Fibroblast of skin of abdomen (primary cell): ENCODE measurements around the gene ETS2.
"Not testable (repeated sequence)": the region's sequence is repeated elsewhere in the genome, so short reads cannot be mapped to it uniquely, and the experiment has no call there.

Experiments used
- DNase-seq: peaks from one replicate; pipeline ENCODE4 v3.0.0-alpha.2; 2013

The ETS2 gene

DNA sequence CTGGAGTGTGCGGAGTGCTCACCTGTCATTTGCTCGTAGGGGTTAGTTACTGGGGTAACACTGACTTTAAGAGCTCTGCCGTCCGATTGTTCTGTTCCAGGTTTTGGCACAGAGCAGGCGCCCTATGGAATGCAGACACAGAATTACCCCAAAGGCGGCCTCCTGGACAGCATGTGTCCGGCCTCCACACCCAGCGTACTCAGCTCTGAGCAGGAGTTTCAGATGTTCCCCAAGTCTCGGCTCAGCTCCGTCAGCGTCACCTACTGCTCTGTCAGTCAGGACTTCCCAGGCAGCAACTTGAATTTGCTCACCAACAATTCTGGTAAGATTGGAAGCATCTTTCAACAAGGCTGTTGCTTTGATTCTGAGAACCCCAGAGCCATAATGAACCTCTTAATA is 12.6 kb downstream of the ETS2 start:
- DNase-seq = no peak

DNA sequence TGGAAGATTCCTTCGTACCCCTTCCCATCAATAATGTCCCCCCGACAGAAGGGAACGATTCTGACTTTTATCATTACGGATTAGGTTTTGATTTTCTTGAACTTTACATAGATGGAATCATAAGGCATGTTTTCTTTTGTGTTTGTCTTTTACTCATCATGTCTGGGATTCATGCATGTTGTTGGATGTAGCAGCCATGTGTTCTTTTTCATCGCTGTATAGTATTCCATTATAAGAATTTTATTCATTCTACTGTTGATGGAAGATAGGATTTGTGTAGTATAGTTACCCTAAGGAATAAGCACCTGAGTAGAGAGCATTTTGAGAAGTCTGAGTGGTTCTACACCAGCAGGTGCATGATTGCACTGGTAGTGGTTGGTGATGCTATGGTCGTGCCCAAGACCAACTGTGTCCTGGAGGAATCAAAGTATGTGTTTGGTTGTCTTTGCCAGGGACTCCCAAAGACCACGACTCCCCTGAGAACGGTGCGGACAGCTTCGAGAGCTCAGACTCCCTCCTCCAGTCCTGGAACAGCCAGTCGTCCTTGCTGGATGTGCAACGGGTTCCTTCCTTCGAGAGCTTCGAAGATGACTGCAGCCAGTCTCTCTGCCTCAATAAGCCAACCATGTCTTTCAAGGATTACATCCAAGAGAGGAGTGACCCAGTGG is 13.5 kb downstream of the ETS2 start:
- DNase-seq = no peak

DNA sequence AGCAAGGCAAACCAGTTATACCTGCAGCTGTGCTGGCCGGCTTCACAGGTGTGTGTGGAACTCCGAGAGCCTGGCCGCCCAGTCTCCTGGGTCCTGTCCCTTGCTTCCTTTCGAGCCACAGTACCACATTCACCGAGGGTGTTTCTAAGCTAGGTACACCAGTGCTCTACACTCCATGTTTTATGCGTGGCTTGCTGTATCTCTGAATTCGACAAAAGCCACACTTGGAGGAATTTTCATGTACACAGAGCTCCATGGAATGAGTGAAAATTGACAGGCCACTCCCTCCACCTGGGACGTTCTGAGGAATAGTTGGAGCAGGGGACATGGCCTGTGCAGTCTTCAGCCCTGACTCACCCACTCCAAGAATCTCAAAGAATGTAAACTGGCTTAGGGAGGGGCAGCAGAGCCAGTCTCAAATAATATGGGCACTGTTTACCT is 14.0 kb downstream of the ETS2 start:
- DNase-seq = peak; percentile 77

DNA sequence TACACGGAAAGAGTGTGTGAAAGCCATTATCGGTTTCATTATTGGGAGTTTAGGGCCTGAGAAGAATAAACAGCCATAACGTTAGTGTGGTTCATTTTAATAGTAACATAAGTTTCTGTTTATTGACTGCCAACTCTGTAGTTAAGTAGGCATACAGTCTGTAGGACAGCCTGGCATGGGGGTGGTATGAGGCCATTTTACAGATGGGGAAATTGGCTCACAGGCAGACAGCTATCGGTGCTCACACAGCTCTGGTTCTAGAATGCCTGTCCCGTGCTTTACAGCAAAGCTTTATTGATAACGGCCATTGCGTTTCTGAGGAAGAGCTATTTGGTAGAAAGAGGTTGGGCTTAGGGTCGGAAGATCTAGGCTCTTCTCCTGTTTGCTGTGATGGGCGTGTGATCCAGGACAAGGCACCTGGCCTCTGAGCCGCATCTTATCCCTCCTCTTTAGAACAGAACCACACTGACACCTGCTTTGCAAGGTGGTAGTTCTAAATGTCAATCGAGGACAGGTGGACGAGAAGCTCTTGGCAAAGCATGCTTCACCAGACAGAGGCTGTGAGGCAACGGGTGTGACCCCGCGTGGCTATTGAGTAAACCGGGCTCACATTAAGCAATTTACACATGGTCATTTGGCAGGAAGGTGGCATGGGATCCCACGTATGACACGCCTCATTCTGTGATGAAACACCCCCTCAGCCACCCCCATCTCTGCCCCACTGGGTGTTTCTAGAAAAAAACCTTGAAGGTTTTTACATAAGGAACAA is 14.9 kb downstream of the ETS2 start:
- no peak for DNase-seq

DNA sequence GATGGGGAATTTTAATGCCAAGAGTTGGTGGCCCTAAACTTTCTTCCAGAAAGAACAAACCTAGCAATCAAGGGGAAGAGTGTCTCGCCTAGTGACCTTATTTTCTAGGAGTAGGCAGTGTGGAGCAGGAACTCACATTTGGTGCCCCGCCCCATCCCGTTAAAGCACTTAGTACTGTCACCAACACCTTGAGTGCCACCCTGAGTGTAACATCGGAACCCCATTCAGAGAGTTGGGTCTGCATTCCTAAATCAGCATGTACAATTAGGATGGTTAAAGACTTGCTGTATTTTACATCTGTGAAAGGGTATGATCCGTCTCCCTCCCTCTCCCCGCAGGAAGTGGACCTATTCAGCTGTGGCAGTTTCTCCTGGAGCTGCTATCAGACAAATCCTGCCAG is 15.5 kb downstream of the ETS2 start:
- DNase-seq = no peak

DNA sequence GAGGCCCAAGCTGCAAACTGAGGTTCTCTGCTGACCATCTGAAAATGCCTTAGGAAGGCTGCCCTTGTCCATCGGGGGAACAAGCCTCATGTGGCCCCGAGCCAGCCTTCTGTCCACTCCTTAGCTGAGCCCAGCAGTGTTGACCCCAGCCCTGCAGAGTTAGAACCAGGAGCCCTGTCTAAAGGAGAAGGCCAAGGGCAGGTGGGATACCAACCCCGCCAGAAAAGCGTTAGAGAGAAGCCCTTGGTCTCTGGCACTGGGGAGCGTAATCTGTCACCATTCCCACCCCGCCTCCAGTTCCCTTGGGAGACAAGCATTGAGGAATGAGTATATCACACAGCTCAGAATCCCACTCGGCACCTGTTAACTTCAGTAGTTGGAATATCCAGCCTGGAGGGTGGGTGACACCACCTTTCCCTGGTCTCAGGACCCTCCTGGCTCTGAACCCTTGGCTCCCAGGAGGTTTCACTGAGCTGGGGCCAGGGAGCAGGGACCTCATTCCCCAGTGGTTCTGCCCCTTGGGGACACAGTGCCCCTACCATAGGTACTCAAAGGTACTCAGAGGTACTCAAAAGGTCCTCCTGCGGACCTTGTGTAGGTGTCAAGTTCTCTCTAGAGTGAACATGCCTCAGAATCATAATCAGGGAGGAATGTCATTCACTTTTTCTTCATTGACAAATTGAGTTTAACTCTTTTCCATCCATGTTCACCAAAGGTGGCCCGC is 16.4 kb downstream of the ETS2 start:
- DNase-seq = no peak

DNA sequence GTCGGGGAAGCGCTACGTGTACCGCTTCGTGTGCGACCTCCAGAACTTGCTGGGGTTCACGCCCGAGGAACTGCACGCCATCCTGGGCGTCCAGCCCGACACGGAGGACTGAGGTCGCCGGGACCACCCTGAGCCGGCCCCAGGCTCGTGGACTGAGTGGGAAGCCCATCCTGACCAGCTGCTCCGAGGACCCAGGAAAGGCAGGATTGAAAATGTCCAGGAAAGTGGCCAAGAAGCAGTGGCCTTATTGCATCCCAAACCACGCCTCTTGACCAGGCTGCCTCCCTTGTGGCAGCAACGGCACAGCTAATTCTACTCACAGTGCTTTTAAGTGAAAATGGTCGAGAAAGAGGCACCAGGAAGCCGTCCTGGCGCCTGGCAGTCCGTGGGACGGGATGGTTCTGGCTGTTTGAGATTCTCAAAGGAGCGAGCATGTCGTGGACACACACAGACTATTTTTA is 17.1 kb downstream of the ETS2 start:
- DNase-seq = no peak

DNA sequence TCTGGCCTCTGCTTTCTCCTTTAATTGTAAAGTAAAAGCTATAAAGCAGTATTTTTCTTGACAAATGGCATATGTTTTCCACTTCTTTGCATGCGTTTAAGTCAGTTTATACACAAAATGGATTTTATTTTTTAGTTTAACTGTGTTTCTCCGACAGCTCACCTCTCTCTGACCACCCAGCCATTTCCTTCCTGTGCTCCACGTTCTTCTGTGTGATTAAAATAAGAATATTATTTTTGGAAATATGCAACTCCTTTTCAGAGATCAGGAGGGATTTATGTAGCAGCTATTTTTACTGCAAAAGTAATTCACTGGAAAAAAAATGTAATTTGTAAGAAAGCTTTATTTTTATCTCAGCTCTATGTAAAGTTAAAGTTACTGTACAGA is 18.0 kb downstream of the ETS2 start:
- DNase-seq = no peak

DNA sequence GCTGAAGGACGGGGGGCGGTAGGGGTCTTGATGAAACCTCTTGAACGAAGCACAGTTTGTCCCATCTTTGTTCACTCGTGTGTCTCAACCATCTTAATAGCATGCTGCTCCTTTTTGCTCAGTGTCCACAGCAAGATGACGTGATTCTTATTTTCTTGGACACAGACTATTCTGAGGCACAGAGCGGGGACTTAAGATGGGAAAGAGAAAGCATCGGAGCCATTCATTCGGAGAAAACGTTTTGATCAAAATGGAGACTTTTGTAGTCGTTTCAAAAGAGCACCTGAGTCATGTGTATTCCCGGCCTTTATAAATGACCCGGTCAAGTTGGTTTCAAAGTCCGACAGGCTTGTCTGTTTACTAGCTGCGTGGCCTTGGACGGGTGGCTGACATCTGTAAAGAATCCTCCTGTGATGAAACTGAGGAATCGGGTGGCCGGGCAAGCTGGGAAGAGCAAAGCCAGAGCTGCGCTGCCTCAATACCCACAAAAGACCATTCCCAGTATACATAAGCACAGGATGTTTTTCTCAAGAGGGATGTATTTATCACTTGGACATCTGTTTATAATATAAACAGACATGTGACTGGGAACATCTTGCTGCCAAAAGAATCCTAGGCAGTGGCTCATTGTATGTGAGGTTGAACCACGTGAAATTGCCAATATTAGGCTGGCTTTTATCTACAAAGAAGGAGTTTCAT is 18.5 kb downstream of the ETS2 start:
- peak; percentile 65 for DNase-seq

DNA sequence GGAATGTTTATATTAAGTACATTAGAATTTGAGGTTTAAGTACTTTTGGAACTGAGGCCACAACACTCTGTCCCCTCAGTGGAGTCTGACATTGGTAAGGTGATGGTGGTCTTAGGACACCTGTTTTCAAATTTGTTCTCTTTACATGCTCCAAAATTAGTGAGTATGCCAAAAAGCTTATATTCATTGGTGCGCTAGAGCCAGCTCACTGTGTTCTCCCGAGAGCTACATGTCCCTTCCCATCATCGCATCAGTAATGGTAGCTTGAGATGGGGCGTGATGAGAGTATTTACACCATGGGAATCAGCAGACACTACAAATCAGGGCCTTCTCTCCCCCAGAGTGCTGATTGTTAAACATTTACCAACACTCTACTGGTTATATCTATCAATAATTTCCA is 19.5 kb downstream of the ETS2 start:
- DNase-seq = no peak

DNA sequence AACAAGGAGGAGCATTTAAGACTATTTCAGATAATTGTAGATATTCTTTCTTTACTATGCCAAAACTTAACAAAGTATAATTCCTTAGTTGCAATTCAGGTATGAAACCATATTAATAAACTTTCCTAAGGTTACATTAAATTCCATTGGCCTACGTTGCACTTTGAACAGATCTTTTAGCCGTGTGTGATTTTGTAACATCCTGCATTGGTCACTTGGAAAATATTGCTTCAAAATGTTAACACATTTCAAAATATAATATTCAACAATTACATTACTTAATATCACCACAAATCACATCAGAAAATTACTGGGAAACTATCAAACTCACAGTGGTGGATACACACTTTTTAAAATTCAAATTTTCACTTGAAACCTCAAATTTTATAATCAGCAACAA is 20.2 kb downstream of the ETS2 start:
- no peak for DNase-seq

DNA sequence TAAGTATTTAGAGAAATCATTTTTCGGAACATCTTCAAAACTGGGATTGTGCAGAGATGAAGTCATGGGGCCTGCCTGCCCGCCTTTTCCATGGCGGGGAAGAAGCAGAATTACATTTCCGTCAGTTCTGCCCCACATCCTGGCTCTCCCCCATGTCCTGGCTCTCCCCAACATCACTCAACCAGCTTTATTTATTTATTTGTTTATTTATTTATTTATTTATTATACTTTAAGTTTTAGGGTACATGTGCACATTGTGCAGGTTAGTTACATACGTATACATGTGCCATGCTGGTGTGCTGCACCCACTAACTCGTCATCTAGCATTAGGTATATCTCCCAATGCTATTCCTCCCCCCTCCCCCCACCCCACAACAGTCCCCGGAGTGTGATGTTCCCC is 22.4 kb downstream of the ETS2 start:
- DNase-seq = not testable (repeated sequence)

DNA sequence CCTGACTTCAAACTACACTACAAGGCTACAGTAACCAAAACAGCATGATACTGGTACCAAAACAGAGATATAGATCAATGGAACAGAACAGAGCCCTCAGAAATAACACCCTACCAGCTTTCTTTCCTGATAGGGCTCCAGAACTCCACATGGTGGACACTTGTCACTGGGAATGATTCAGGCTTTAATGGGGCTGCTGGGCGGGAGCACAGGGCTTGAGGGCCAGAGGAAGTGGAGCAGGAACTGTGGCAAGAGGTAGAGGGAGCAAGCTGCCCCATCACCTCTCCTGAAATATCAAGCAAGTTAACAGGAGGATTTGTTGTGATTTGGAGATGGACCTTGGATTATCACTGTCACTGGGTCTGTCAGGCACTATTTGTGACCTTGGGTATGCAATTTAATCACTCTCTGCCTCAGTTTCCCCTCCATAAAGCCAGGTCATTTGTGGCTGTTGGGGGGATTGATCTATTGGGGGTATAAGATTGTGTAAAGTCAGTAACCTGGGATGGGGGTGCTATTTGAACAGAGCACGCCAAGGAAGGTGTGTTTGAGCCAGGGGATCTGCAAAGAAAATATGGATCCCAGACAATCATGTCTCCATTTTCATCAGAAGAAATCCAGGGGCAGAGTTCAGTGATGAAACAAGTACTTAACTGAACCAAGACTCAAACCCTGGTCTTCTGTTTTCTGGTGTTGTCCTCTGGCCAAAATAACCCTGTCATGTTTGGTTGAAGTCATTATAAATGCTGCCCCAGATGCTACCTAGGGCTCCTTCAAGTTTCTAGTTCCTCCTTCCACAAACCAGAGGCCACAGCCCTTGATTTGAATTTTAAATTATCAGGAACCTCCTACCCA is 25.2 kb downstream of the ETS2 start:
- no peak for DNase-seq

DNA sequence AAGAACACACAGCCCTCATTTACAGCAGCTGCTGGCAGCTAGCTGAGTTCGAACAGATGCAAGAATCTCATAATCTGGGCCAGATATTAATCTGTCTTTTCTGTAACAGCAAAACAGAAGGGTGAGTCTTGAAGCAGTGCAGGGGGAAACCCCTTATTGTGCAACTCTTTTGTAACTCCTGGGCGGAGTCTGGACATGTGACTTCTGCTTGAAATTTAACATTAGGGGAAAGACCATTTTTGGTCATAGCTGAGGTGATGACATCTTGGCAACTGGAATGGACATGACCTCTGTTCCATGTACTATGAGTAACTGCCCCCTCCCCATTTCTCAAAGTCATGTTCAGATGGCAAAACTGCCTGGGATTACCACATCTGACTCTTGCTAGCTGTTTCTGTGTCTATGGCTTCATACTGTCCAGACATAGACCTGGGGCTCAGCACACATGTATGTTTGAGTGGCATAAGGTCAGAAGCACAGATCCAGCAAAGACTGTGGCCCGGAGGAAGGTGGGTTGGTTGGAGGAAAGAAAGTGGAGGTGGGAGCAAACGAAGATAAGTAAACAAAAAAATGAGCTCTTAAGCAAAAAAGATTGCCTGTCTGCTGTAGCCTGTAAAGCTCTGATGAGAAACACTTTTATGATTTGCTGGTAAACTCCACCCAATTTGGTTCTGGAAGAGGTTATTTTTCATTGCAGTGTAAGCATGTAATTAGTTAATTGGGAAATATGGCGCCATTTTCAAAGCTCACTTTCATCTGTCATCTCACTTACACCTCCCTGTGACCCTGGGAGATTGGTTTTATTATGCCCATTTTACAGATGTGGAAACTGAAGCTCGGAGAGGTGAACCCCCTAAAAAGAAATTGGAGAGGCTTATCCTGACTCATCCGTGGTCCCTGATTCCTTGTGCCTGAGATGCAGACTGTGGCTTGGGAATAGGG is 26.1 kb downstream of the ETS2 start:
- peak; percentile 97 for DNase-seq

DNA sequence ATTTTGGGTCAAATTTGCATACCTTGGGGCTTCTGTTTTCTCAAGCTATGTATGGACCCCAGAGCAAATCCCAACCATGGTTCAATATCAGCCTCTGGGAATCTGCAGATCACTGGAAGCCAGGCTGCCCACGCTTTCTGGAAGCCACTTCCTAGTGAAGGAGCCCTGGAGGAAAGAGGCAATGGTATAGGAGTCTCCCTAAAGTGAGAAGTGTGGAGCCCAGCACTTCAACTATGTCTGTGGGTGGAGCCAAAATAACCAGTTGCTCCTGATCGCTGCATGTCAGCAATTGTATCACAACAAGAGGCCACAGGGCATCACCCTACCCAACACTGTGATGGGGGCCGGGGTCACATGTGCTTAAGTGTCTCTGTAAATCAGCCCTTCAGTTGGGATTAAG is 26.9 kb downstream of the ETS2 start:
- DNase-seq = no peak

DNA sequence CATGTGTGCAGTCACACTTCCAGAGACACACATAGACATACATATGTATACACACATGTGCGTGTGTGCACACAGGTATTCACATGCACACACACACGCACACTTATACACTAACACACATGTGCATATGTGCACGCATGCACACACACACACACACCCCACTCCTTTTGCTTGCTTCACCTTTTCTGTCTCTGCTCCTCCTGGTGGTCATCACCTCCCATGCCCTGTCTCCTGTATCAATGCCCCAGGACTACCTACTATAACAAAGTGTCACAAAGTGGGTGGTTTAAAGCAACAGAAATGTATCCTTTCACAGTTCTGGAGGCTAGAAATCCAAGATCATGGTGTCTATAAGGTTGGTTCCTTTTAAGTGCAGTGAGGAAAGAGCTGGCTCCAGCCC is 27.4 kb downstream of the ETS2 start:
- no peak for DNase-seq

DNA sequence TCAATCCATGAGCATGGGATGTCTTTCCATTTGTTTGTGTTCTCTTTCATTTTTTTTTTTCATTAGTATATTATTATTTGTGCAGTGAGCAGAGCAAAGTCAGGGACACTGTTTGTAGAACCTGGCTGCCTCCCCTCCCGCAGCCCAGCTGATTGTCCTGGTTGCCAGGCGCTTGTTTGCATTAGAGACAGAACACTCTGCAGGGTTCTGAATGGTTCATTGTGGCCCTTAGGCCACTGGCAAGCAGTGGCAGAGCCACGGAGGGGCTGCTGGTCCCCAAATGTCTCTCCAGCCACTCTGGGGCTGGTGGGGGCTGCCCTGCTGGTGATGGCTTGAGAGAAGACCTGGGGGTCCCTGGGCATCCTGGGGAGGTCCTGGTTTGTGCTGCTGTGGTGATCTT is 29.0 kb downstream of the ETS2 start:
- DNase-seq = no peak

DNA sequence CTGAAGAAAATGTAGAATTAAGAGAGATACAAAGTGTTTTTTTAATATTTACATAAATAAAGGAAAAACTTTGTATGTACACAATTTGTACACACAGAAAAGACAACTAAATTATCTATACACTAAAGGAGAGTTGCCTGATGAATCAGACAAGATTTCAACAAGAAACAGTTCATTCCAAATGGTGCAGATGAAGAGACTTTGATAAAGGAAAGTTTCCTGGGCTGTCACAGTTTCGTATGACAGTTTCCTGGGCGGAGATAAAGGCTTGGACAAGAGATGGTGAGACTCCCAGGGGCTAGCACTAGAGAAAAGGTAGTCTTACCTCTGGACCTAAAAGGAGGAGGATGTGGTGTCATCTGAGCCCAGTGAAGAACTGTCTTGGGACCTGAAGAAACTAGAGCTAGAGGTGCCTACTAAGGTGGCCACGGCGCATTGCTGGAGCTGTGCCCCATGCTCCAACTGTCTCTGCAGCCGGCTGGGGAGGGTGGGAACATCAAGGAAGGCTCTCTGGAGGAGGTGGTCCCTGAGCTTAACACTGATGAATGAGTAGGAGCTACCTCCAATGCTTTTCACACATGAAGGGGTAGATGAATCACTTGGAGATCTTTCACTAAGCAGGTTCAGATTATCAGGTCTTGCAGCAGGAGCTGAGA is 32.2 kb downstream of the ETS2 start:
- DNase-seq = no peak

DNA sequence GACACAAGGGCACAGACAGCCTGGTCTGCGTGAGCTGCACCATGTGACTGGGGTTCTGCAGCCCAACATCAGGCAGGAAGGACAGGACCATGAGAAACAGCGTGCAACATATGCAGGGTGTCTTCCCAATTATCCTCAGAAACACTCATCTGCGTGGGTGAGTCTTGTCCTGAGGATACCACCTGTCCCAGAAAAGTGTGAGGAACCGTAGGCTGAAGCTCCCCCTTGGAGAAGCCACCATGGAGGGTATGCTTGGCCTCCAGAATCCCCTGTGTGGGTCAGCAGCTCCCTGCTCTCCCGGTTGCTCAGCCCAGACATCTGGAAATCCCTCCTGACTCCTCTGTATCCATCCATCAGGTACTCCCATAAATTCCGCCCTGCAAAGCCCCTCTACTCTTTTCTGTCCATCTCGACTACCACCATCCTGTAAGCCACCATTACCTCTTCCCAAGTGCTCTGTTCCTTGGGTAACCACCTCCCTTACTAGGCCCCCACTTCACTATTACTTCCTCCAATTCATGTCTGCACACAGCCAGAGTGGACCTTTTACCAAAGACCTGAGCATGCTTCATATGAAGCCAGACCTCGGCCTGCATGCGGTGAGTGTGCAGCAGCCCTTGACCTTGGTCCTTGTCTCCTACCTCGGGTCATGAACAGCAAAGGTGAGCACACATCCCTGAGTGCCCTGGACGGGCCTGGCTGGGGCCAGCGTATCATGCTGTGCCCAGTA is 33.0 kb downstream of the ETS2 start:
- DNase-seq = no peak
